Tibial artery (tissue), 4 donors: Measurements from ENCODE around the gene LSR.

Experiments used
- DNase-seq, 2 donors: peaks; one replicate each; pipeline ENCODE4 v3.0.0-alpha.2; 2019
- H3K27ac ChIP-seq, 2 donors: fragments of 200-600 bp; sonication (generic) in 1 of 2; 1 replicate in 1 of 2; 2 replicates in 1 of 2; pipeline ENCODE4 v1.5.1; 2018 to 2019; ENCODE audit warnings: mild to moderate bottlenecking in 1 of 2
- H3K27me3 ChIP-seq, 2 donors: fragments of 200-600 bp; sonication (generic) in 1 of 2; one replicate each; pipeline versions ENCODE4 v1.5.1 to v1.6.0; 2016 to 2019
- H3K36me3 ChIP-seq, 3 donors: fragments of 200-600 bp; sonication (generic) in 2 of 3; one replicate each; pipeline ENCODE4 v1.5.1; 2016 to 2019; ENCODE audit warnings: mild to moderate bottlenecking in 2 of 3
- H3K4me1 ChIP-seq, 4 donors: fragments of 200-600 bp; sonication (generic) in 2 of 4; 1 replicate in 3 of 4; 2 replicates in 1 of 4; pipeline ENCODE4 v1.5.1; 2016 to 2019
- H3K4me3 ChIP-seq, 2 donors: fragments of 200-600 bp; sonication (generic) in 1 of 2; 1 replicate in 1 of 2; 2 replicates in 1 of 2; pipeline ENCODE4 v1.5.1; 2018 to 2019; ENCODE audit warnings: mild to moderate bottlenecking in 2 of 2
- H3K9me3 ChIP-seq, 3 donors: fragments of 200-600 bp; sonication (generic) in 1 of 3; one replicate each; pipeline ENCODE4 v1.5.1; 2016 to 2019
- intact Hi-C: fragments of 100-400 bp; cut with DNase I; formaldehyde crosslinking; loops from one replicate; pipeline ENCODE4 v1.15.0; 2023; ENCODE audit warnings: low total_unique reads
- TF ChIP-seq, protein P1 (sequence below), 2 experiments: fragments of 200-600 bp in 1 of 2; fragments of 450-650 bp in 1 of 2; IDR thresholded peaks; one replicate each; pipeline ENCODE4 v1.5.1; 2017 to 2019; ENCODE audit warnings: antibody characterized with exemption in 2 of 2, mild to moderate bottlenecking in 1 of 2, moderate library complexity in 1 of 2

The LSR gene

DNA sequence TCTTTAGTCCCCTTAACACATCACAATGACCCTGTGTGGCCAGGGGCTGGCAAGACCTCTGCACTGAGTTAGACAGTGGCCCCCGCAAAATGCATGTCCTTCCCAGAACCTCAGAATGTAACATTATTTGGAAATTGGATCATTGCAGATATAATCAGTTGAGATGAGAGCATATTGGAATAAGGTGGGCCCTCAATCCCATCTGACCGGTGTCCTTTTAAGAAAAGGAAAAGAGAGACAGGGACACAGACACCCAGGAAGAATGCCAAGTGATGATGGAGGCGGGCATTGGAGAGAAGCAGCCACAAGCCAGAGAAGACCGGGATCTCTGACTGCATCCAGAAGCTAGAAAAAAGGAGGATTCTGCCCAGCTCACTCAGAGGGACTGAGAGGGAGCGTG lies 22.1 kb upstream of the LSR start:
- Histone ChIP-seq H3K36me3 (no peaks in the 10 kb centered on the region), H3K9me3 (peaks cover 0 to 4% (median 0%) of the 10 kb centered on the region in 3 donors), H3K4me1 (no peaks in the 10 kb centered on the region), H3K27ac (no peak overlapping the region), H3K27me3 (peaks cover 0 to 45% of the 10 kb centered on the region in 2 donors), H3K4me3 (no peak overlapping the region)
- TF ChIP-seq, protein P1, sequence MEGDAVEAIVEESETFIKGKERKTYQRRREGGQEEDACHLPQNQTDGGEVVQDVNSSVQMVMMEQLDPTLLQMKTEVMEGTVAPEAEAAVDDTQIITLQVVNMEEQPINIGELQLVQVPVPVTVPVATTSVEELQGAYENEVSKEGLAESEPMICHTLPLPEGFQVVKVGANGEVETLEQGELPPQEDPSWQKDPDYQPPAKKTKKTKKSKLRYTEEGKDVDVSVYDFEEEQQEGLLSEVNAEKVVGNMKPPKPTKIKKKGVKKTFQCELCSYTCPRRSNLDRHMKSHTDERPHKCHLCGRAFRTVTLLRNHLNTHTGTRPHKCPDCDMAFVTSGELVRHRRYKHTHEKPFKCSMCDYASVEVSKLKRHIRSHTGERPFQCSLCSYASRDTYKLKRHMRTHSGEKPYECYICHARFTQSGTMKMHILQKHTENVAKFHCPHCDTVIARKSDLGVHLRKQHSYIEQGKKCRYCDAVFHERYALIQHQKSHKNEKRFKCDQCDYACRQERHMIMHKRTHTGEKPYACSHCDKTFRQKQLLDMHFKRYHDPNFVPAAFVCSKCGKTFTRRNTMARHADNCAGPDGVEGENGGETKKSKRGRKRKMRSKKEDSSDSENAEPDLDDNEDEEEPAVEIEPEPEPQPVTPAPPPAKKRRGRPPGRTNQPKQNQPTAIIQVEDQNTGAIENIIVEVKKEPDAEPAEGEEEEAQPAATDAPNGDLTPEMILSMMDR (IDR thresholded peaks at IDR 0.05), result no peak
- intact Hi-C loops, result no loop called here
- DNase-seq, result no peak

DNA sequence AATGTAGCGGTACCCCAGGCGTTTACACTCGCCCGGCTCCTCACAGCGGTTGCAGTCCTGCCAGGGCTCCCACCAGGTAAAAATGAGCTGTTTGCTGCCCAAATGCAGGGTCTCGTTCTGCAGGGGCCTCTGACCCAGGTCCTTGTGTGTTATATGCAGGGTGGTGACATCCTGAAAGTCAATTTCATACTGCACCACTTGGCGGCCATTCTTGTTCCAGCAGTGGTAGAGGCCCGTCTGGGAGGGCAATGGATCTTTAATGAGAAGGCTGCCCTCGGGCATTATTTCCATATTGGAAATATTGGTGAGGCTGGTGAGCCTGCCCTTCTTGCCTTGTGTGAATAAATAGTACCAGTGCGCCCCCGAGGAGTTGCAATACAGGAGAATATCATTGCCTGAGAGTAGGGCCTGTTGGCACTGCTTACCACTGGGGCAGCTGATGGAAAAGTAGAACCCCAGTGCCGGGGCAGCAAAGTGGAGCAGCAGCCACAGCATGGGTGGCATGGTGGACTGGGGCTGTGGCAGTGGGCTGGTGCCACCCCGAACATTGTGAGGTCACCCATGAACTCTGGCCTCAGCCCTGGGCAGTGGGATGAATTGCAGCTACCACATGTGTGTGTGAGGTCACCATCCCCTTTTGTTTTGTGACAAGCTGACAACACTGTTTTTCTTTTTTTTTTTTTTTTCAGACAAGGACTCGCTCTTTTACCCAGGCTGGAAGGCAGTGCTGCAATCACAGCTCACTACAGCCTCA lies 20.4 kb upstream of the LSR start, which contains the start of gene FAM187B:
TSS of gene FAM187B (minus strand) at position 563 of the 754 bp plus-strand sequence. CDS start at position 504, 59 bp downstream.
- H3K4me1 ChIP-seq, result no peaks in the 10 kb centered on the region
- no peak for DNase-seq
- intact Hi-C loops, result no loop called here
- TF ChIP-seq, protein P1 (IDR thresholded peaks at IDR 0.05), result no peak
- no peaks in the 10 kb centered on the region for H3K36me3 ChIP-seq
- no peaks in the 10 kb centered on the region for H3K9me3 ChIP-seq
- no peak within 1 kb of the TSS for H3K4me3 ChIP-seq
- peaks cover 0 to 39% of the 10 kb centered on the region in 2 donors for H3K27me3 ChIP-seq
- H3K27ac ChIP-seq, result no peak within 1 kb of the TSS

DNA sequence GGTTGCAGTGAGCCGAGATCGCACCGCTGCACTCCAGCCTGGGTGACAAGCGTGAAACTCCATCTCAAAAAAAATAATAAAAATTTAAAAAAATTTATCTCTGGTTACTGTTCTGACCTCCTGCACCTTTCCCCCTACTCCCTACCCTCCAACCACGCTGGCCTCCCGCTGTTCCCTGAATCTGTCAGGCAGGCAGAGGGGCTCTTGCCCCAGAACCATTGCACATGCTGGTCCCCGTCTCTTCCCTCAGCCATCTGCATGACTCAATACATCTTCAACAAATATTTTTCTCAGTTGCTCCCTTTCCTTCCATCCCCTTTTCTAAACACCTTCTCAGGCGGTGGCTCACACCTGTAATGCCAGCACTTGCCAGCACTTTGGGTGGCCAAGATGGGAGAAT lies 19.2 kb upstream of the LSR start:
- no peaks in the 10 kb centered on the region for H3K36me3 ChIP-seq
- H3K4me1 ChIP-seq, result no peaks in the 10 kb centered on the region
- peaks cover 0 to 34% of the 10 kb centered on the region in 2 donors for H3K27me3 ChIP-seq
- no peak for DNase-seq
- H3K27ac ChIP-seq, result no peak overlapping the region
- intact Hi-C loops, result no loop called here
- TF ChIP-seq, protein P1 (IDR thresholded peaks at IDR 0.05), result no peak
- no peak overlapping the region for H3K4me3 ChIP-seq
- no peaks in the 10 kb centered on the region for H3K9me3 ChIP-seq

DNA sequence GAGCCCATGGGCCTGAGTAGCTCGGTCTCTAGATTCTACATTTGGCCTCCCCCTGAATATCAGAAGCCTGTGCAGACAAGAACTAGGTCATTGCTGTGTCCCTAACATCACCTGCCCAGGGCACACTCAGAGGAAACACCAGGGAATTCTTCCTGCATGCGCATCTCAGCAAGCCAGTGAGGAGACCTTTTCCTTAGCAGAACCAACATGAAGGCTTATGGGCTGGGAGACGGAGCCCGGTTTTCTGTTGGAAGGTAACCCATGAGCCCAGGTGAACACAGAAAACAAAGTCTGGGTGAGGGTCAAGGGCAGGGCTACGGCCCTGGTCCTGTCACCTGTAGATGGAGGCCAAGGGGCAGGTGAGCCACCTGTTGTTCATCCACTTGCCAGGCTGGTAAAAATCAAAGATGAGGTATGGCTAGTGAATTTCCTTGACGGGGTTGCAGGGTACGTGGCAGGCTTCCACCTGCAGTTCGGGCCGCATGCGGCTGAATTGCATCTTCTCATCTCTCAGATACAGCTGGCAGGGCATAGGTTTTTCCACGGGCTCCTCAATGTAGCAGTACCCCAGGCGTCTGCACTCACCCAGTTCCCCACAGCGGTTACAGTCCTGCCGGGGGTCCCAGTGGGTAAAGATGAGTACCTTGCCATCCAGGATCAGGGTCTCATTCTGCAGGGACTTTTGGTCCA lies 16.7 kb upstream of the LSR start:
- Histone ChIP-seq H3K4me3 (no peak overlapping the region), H3K27ac (no peak overlapping the region), H3K9me3 (no peaks in the 10 kb centered on the region), H3K4me1 (no peaks in the 10 kb centered on the region), H3K27me3 (peaks cover 0 to 16% of the 10 kb centered on the region in 2 donors), H3K36me3 (no peaks in the 10 kb centered on the region)
- TF ChIP-seq, protein P1 (IDR thresholded peaks at IDR 0.05), result no peak
- DNase-seq, result no peak
- intact Hi-C loops, result no loop called here

DNA sequence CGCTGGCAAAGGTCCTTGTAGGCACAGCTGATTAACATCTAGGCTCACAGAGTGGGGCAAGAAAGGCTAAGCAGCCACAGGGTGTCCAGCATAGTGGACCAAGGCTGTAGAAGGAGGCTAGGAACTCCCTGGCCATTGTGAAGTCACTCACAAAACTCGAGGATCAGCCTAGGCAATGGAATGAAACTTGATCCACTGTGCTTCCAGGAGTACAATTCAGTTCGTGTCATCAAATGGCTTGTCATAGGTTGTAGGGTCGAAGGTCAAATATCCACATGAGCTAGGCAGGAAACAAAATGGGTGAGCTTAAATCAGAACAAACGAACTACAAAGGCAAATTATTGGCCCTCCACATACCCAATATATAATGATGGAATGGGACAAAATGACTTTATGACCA lies 15.9 kb upstream of the LSR start:
- intact Hi-C loops, result no loop called here
- no peak for DNase-seq
- no peaks in the 10 kb centered on the region for H3K9me3 ChIP-seq
- no peak overlapping the region for H3K4me3 ChIP-seq
- H3K27me3 ChIP-seq, result peaks cover 0 to 10% of the 10 kb centered on the region in 2 donors
- TF ChIP-seq, protein P1 (IDR thresholded peaks at IDR 0.05), result no peak
- no peak overlapping the region for H3K27ac ChIP-seq
- no peaks in the 10 kb centered on the region for H3K36me3 ChIP-seq
- no peaks in the 10 kb centered on the region for H3K4me1 ChIP-seq
